HG03565 (cell line): ENCODE measurements around the gene L3MBTL3.

Source experiments
- ATAC-seq: cut with Tn5 transposase; IDR thresholded peaks from one replicate; pipeline ENCODE4 v1.9.1; 2021; ENCODE audit warnings: mild to moderate bottlenecking, moderate library complexity; ENCODE audit not compliant: unreplicated experiment

Gene L3MBTL3

DNA sequence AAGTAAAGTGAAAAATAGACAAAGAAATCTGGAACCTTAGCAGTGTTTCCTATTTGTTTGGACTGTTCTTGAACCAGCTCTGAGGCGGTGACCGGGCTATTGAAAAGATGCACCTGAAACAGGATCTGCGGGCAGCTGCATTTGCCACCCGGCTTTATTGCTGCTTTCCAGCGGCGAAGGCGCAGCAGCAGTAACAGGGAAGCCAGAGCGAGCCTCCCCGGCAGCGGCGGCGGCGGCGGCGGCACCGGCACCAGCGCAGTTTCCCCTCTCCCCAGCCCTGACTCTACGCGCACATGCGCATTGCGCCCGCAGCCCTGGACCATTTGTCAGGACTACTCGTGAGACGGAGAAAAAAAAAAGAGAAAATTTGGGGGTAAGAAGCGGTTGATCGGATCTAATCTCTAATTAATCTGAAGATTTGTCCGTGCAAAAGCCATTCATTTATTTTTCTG lies at the start of gene L3MBTL3:
TSS of gene L3MBTL3 (plus strand) at position 290 of the 452 bp plus-strand sequence. CDS start 24,119 bp downstream, outside the sequence.
- peak; percentile 49 for ATAC-seq

DNA sequence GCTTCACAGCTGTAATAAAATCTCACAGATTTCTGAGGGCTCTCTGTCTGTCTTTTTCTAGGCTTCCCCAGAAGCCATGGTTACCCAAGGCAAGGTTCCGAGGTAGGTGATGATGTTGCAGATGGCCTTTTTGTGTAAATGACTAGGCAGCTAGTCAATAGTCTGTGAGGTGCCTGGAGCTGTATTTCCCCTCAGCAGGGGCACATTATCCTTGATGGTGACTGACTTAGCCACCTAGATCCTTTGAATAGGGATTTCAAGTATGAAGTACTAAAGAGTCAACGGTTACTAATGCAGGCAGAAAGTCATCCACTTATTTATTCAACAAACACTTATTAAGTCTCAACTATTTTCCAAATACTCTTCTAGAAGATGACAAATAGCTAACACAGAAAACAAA lies 49.3 kb upstream of the L3MBTL3 start:
- ATAC-seq, result no peak

DNA sequence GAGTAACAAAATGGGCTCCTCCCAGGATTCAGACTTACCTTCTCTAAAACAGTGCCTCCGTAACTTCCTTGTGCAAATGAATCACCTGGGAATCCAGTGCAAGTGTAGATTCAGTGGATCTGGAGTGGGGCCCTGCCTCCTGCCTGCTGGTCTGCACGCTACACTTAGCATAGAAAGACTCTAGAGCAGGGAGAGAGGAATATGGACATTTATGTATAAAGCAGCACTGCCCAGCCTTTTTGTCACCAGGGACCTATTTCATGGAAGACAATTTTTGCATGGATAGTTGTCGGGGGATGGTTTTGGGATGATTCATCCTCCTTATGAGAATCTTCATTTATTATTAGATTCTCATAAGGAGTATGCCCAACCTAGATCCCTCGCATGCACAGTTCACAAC lies 42.3 kb upstream of the L3MBTL3 start:
- ATAC-seq, result no peak

- no peak for ATAC-seq
These were observed 40.0 kb upstream of the L3MBTL3 start for GRCh38 chr6:129978148-129978916.

GRCh38 chr6:129980821-129981220 lies 37.6 kb upstream of the L3MBTL3 start:
- no peak for ATAC-seq

DNA sequence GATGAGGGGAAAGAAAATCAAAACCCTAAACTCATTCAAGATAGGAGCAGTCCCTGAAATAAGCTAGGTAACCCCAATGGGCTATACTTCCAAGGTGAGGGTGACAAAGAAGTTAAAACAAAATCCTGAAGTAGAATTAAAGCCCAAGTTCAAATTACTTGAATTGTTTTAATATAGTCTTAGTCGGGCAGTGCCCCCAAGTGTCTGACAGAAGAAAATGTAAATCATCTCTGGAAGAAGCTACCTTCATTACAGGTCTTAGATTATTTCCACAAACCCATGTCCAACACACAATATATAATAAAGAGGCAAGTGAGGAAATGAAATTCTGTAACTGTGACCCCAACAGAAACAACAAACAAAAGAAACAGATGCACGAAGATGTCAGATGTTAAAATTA lies 36.8 kb upstream of the L3MBTL3 start:
- no peak for ATAC-seq

GRCh38 chr6:129989396-129989795 lies 29.0 kb upstream of the L3MBTL3 start:
- ATAC-seq, result no peak

DNA sequence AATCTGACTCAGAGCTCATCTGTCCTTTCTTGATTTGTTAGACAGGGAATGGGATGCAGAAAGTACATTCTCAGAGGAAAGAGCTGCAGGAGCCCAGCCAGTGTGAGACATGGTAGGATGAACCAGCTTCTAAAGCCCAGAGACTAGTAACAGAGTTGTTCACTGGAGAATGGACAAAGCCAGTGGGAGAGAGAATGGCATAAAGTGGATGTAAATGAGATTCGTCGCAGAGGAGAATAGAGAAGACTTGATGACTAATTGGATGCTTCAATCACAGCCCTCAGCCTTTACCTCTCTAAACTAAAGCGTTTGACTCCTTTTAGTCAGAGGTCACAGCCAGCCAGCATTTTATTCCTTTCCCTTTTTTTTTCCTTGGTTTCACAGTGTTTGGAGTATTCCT lies 25.5 kb upstream of the L3MBTL3 start:
- ATAC-seq, result no peak

- ATAC-seq, result no peak
These were observed 24.0 kb upstream of the L3MBTL3 start for GRCh38 chr6:129994410-129994809.

GRCh38 chr6:129996387-129996786 lies 22.0 kb upstream of the L3MBTL3 start:
- no peak for ATAC-seq

- no peak for ATAC-seq
These were observed 17.6 kb upstream of the L3MBTL3 start for GRCh38 chr6:130000526-130001421.

DNA sequence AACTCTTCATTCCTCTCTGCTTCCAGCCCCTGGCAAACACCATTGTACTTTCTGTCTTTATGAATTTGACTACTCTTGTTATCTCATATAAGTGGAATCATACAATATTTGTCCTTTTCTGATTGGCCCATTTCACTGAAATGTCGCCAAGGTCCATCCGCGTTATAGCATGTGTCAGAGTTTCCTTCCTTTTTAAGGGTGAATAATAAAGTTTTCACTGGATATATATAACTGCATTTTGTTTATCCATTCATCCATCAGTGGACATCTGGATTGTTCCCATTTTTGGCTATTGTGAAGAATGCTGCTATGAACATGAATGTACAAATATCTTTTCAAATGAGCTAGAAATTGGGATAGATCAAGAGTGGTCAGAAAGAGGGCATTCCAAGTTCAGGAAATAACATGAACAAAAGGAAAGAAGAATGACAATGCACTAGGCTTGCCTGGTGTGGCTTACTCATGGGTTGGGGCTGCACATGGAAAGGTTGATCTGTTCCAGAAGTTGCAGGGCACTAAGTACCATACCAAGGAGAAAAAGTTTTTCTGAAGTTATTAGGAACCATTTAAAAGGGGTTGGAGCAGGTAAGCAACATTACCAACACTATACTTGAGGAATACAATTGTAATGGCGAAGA lies 10.0 kb upstream of the L3MBTL3 start:
- no peak for ATAC-seq

DNA sequence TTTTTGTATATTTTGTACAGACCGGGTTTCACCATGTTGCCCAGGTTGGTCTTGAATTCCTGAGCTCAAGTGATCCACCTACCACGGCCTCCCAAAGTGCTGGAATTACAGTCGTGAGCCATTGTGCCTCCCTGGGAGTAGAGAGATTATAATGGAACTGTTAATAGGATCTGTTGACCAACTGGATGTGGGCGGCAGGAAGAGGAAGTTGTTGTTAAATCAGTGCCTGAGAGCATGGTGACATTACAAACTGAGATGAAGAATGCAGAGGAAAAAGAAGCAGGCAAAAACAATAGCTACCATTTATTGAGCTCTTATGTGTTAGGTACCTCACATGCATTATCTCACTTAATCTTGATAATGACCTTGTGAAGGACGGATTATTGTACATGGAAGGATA lies 9.2 kb upstream of the L3MBTL3 start:
- ATAC-seq, result no peak

DNA sequence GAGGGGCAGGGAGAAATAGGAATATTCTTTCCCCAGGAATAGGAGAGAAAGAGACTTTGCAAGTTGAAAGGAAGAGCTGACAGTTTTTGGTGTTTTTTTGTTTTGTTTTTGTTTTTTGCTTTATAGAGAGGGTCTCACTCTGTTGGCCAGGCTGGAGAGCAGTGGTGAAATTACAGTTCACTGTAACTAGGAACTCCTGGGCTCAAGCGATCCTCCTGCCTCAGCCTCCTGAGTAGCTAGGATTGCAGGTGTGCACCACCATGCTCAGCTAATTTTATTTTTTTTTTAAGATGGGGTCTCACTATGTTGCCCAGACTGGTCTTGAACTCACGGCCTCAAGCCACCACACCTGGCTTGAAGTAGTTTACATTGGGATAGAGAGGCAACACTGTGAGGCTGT lies 8.0 kb upstream of the L3MBTL3 start:
- no peak for ATAC-seq

DNA sequence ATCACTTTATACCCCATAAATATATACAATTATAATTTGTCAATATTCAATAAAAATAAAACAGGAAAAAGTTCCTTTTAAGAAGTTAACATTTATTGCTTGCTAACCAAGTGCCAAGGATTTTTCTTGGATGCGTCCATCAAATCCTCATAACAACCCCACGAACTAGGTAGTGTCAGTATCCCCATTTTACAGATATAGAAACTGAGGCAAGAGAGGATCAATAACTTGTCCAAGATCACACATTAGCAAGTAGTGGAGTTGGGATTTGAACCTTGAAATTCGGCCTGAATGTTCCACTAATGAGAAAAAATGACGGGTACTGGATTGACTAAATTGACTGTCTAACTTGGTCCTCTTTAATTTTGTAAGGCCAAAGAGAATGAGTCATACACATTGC lies 5.7 kb upstream of the L3MBTL3 start:
- ATAC-seq, result no peak

- ATAC-seq, result no peak
These were observed 454 bp downstream of the L3MBTL3 start for GRCh38 chr6:130018744-130019325.

DNA sequence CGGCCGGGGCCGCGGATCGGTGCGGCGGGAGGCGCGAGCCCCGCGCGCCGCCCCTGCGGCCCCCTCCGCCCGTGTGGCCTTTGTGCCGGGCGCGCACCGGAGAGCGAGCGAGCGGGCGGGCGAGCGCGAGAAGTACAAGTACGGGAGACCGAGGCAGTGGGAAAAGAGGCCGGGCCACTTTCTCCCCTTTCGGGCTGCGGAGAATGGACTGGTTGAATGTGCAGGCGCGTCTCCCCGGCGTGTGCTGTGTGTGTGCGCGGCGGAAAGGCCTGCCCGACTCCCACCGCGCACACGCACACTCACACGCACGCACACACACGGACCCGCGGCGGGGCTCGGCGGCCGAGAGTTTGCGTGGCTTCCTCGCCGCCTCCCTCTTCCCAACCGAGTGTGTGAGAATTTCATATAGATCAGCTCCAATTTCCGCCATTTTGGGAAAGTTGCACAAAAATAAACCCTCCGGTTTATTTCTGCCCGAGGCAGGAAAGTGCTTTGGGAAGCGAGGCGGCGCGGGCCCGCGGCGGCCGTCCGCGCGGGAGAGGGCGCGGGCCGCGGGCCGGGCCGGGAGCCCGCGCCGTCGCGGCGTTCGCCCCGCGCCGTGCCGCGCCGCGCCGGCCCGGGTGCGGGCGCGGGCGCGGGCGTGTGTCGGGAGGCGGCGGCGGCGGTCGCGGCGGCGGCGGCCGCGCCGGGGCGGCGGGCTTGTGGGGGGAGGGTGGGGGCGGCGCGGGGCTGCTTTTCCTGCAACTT lies 1.1 kb downstream of the L3MBTL3 start:
- no peak for ATAC-seq

GRCh38 chr6:130020073-130020906 lies 1.9 kb downstream of the L3MBTL3 start:
- no peak for ATAC-seq

GRCh38 chr6:130020907-130021629 lies 2.7 kb downstream of the L3MBTL3 start:
- ATAC-seq, result peak; percentile 68
